Astrocyte (in vitro differentiated cells and primary cell): ENCODE measurements around the gene GFPT2. TPM values are rescaled to one million over a fixed set of nuclear protein-coding genes. Genes with fewer than 3 reads are reported as not detected.
A peak's percentile ranks its signal among the peaks of the same experiment; 100 is the strongest.

Experiments used
- DNase-seq: peaks from one replicate; pipeline ENCODE4 v3.0.0-alpha.2; 2010; ENCODE audit warnings: low read depth
- FAIRE-seq: peaks from 2 replicates; lab custom pipeline; 2011; peaks lifted over from hg19 to GRCh38; lab: Jason Lieb, UNC
- H2AFZ ChIP-seq: 2 replicates; pipeline ENCODE4 v1.6.0; 2012; ENCODE audit warnings: low read depth, low read length, inconsistent platforms
- H3K27ac ChIP-seq: 2 replicates; pipeline ENCODE4 v1.5.1; 2011; ENCODE audit warnings: low read depth, low read length, inconsistent platforms
- H3K27me3 ChIP-seq: 2 replicates; pipeline ENCODE4 v1.6.0; 2011; ENCODE audit warnings: low read length, inconsistent platforms; ENCODE audit not compliant: insufficient read depth
- H3K36me3 ChIP-seq: 2 replicates; pipeline ENCODE4 v1.5.1; 2011; ENCODE audit warnings: low read length, inconsistent platforms; ENCODE audit not compliant: insufficient read depth
- H3K4me1 ChIP-seq: 2 replicates; pipeline ENCODE4 v1.5.1; 2011; ENCODE audit warnings: low read length, inconsistent platforms; ENCODE audit not compliant: insufficient read depth
- H3K4me2 ChIP-seq: 2 replicates; pipeline ENCODE4 v1.6.0; 2012; ENCODE audit warnings: low read length, inconsistent platforms
- H3K4me3 ChIP-seq: 2 replicates; pipeline ENCODE4 v1.5.1; 2011; ENCODE audit warnings: low read depth, mild to moderate bottlenecking, low read length, inconsistent platforms; ENCODE audit not compliant: insufficient read depth
- H3K79me2 ChIP-seq: 2 replicates; pipeline ENCODE4 v1.6.0; 2012; ENCODE audit warnings: mild to moderate bottlenecking, low read length, inconsistent platforms; ENCODE audit not compliant: insufficient read depth
- H3K9ac ChIP-seq: 2 replicates; pipeline ENCODE4 v1.6.0; 2012; ENCODE audit warnings: mild to moderate bottlenecking, low read length, inconsistent platforms
- H3K9me3 ChIP-seq: 2 replicates; pipeline ENCODE4 v1.5.1; 2012; ENCODE audit warnings: low read depth, mild to moderate bottlenecking, low read length, inconsistent platforms; ENCODE audit not compliant: insufficient read depth
- H4K20me1 ChIP-seq: 2 replicates; pipeline ENCODE4 v1.6.0; 2012; ENCODE audit warnings: low read length, inconsistent platforms; ENCODE audit not compliant: insufficient read depth
- H3K27ac Mint-ChIP-seq: one replicate; pipeline ENCODE4 v1.8.0; 2021; ENCODE audit warnings: mild to moderate bottlenecking, mixed read lengths; ENCODE audit not compliant: unreplicated experiment
- H3K27me3 Mint-ChIP-seq: one replicate; pipeline ENCODE4 v1.8.0; 2021; ENCODE audit warnings: low read depth, mixed read lengths; ENCODE audit not compliant: unreplicated experiment
- H3K36me3 Mint-ChIP-seq: one replicate; pipeline ENCODE4 v1.8.0; 2021; ENCODE audit warnings: low read depth, mixed read lengths; ENCODE audit not compliant: unreplicated experiment
- H3K4me1 Mint-ChIP-seq: one replicate; pipeline ENCODE4 v1.8.0; 2021; ENCODE audit warnings: low read depth, mixed read lengths; ENCODE audit not compliant: unreplicated experiment
- H3K4me3 Mint-ChIP-seq: one replicate; pipeline ENCODE4 v1.8.0; 2021; ENCODE audit warnings: mild to moderate bottlenecking, moderate library complexity, mixed read lengths; ENCODE audit not compliant: unreplicated experiment
- H3K9me3 Mint-ChIP-seq: one replicate; pipeline ENCODE4 v1.8.0; 2021; ENCODE audit warnings: mild to moderate bottlenecking, mixed read lengths; ENCODE audit not compliant: unreplicated experiment
- EZH2 ChIP-seq: IDR thresholded peaks from 2 replicates; pipeline ENCODE4 v1.6.1; 2012; ENCODE audit warnings: mild to moderate bottlenecking, low read length, inconsistent platforms; ENCODE audit not compliant: insufficient read depth
- total RNA-seq: library from RNA; stranded (reverse); gene quantifications from 2 replicates; pipeline ENCODE4 v1.2.1, GENCODE V29; 2021
- TF ChIP-seq, protein P1 (sequence below): IDR thresholded peaks from 2 replicates; pipeline ENCODE4 v1.5.1; 2011; ENCODE audit warnings: low read depth, mild to moderate bottlenecking, inconsistent platforms, low read length, moderate library complexity; ENCODE audit not compliant: insufficient read depth

Gene GFPT2
- total RNA-seq, 1 donor from 2014 or later: 14.6 TPM

- H3K27me3 ChIP-seq: no peaks in the 10 kb centered on the region
- no peaks in the 10 kb centered on the region for H3K36me3 ChIP-seq
- H3K4me3 ChIP-seq: no peak overlapping the region
- H2AFZ ChIP-seq: no peak overlapping the region
- FAIRE-seq: no peak
- no peak overlapping the region for H3K4me3 Mint-ChIP-seq
- H3K9me3 Mint-ChIP-seq: no peaks in the 10 kb centered on the region
- H3K4me1 ChIP-seq: peaks cover 44% of the 10 kb centered on the region
- peaks cover 24% of the 10 kb centered on the region for H3K4me1 Mint-ChIP-seq
- DNase-seq: no peak
- no peak for TF ChIP-seq EZH2
- TF ChIP-seq, protein P1, sequence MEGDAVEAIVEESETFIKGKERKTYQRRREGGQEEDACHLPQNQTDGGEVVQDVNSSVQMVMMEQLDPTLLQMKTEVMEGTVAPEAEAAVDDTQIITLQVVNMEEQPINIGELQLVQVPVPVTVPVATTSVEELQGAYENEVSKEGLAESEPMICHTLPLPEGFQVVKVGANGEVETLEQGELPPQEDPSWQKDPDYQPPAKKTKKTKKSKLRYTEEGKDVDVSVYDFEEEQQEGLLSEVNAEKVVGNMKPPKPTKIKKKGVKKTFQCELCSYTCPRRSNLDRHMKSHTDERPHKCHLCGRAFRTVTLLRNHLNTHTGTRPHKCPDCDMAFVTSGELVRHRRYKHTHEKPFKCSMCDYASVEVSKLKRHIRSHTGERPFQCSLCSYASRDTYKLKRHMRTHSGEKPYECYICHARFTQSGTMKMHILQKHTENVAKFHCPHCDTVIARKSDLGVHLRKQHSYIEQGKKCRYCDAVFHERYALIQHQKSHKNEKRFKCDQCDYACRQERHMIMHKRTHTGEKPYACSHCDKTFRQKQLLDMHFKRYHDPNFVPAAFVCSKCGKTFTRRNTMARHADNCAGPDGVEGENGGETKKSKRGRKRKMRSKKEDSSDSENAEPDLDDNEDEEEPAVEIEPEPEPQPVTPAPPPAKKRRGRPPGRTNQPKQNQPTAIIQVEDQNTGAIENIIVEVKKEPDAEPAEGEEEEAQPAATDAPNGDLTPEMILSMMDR: no peak
- no peak overlapping the region for H3K27ac ChIP-seq
- peaks cover 72% of the 10 kb centered on the region for H4K20me1 ChIP-seq
- no peak overlapping the region for H3K27ac Mint-ChIP-seq
- no peak overlapping the region for H3K4me2 ChIP-seq
- peaks cover 79% of the 10 kb centered on the region for H3K79me2 ChIP-seq
- H3K27me3 Mint-ChIP-seq: peaks cover 6% of the 10 kb centered on the region
- no peak overlapping the region for H3K9ac ChIP-seq
- H3K36me3 Mint-ChIP-seq: no peaks in the 10 kb centered on the region
- H3K9me3 ChIP-seq: no peaks in the 10 kb centered on the region
Measured at GRCh38 chr5:180345186-180345585, 8.0 kb downstream of the GFPT2 start.

- peaks cover 76% of the 10 kb centered on the region for H3K79me2 ChIP-seq
- H3K4me3 Mint-ChIP-seq: no peak overlapping the region
- H3K4me1 ChIP-seq: peaks cover 40% of the 10 kb centered on the region
- peaks cover 24% of the 10 kb centered on the region for H3K4me1 Mint-ChIP-seq
- H3K9me3 Mint-ChIP-seq: no peaks in the 10 kb centered on the region
- H2AFZ ChIP-seq: no peak overlapping the region
- H3K36me3 ChIP-seq: no peaks in the 10 kb centered on the region
- TF ChIP-seq EZH2: no peak
- TF ChIP-seq, protein P1: no peak
- peaks cover under 1% of the 10 kb centered on the region for H3K36me3 Mint-ChIP-seq
- no peak overlapping the region for H3K4me3 ChIP-seq
- no peak overlapping the region for H3K27ac ChIP-seq
- no peaks in the 10 kb centered on the region for H3K9me3 ChIP-seq
- no peak for DNase-seq
- no peaks in the 10 kb centered on the region for H3K27me3 ChIP-seq
- no peak overlapping the region for H3K4me2 ChIP-seq
- peaks cover 70% of the 10 kb centered on the region for H4K20me1 ChIP-seq
- H3K9ac ChIP-seq: no peak overlapping the region
- peaks cover 6% of the 10 kb centered on the region for H3K27me3 Mint-ChIP-seq
- FAIRE-seq: no peak
- no peak overlapping the region for H3K27ac Mint-ChIP-seq
Measured at GRCh38 chr5:180344696-180344999, 8.5 kb downstream of the GFPT2 start.

DNA sequence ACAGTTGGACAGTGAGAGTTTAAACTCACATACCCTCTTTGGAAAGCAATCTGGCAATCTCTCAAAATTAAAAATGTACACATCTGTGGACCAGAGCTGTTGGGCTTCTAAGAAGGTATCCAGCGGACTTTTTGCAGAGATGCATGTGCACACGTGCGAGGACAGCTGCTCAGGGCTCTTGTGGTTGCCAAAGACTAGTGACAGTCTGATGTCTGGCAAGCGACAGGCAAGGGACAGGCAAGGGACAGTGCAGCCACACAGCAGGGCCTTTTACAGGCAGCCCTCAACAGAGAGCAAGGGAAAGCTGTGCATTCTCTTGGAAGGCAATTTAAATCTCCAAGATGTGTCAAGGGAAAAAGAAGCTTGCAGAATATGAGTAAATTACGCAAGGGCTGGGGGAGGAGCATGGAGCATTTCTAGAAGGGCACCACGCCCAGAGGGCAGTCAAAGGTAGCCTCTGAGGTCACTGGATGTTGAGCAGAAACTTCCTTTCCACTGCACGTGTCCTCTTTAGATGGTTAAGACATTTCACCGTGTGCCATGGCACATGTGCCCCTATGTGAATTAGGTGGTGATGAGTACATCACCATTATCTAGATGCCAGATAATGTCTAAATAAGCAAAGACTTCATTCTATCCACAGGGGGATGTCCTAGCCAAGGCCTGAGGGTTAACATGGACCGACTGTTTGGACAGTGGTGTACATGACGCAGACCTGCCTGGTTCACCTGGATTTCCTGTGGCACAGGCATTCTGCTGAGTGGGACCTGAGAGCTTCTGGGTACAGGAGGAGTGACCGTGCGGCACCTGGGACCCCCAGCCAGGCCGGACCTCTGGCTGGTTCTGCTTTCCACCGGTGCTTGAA lies 9.1 kb downstream of the GFPT2 start:
- DNase-seq (peak; percentile 30), FAIRE-seq (no peak)
- TF ChIP-seq EZH2: no peak
- TF ChIP-seq, protein P1: no peak
- Mint-ChIP-seq H3K4me1 (peaks cover 24% of the 10 kb centered on the region), H3K9me3 (no peaks in the 10 kb centered on the region), H3K36me3 (peaks cover 2% of the 10 kb centered on the region), H3K27me3 (peaks cover 6% of the 10 kb centered on the region), H3K27ac (no peak overlapping the region), H3K4me3 (no peak overlapping the region)
- no peak overlapping the region for H3K4me3 ChIP-seq
- no peak overlapping the region for H2AFZ ChIP-seq
- H3K4me1 ChIP-seq: peaks cover 40% of the 10 kb centered on the region
- H3K27me3 ChIP-seq: no peaks in the 10 kb centered on the region
- H3K9me3 ChIP-seq: no peaks in the 10 kb centered on the region
- H4K20me1 ChIP-seq: peaks cover 70% of the 10 kb centered on the region
- peaks cover 77% of the 10 kb centered on the region for H3K79me2 ChIP-seq
- peak overlapping the region; percentile 74 for H3K27ac ChIP-seq
- peak overlapping the region; percentile 79 for H3K4me2 ChIP-seq
- no peaks in the 10 kb centered on the region for H3K36me3 ChIP-seq
- peak overlapping the region; percentile 64 for H3K9ac ChIP-seq
